Measurements from ENCODE around the gene NNT.

GRCh38 chr5:43676083-43676840 is 73.3 kb downstream of the NNT start:
- no peak for TF ChIP-seq POLR2A (IDR thresholded peaks at IDR 0.05; ENCODE audit: low read depth, low read length)
- TF ChIP-seq POLR2AphosphoS5 (IDR thresholded peaks at IDR 0.05; ENCODE audit: low read depth, low read length), result no peak
- no peak for TF ChIP-seq TAF1 (IDR thresholded peaks at IDR 0.05; ENCODE audit: low read depth, low read length)
- TF ChIP-seq SPI1 (IDR thresholded peaks at IDR 0.05; ENCODE audit: low read depth, low read length), result no peak

Measured in GM12891 (cell line).